Ascending aorta (tissue), 2 donors: ENCODE data around the gene CCDC7. TPM values are rescaled to one million over a fixed set of nuclear protein-coding genes. Genes with fewer than 3 reads are reported as not detected.

Experiments
- DNase-seq, 2 donors: peaks; one replicate each; pipeline ENCODE4 v3.0.0-alpha.2; 2019; ENCODE audit warnings: low spot score in 2 of 2
- H3K27ac ChIP-seq, 2 donors: fragments of 200-600 bp; sonication (generic); one replicate each; pipeline ENCODE4 v1.5.1; 2016 to 2017; ENCODE audit warnings: mild to moderate bottlenecking in 1 of 2
- H3K27me3 ChIP-seq: fragments of 200-600 bp; sonication (generic); one replicate; pipeline ENCODE4 v1.5.1; 2017
- H3K36me3 ChIP-seq, 2 donors: fragments of 200-600 bp; sonication (generic); one replicate each; pipeline ENCODE4 v1.5.1; 2016
- H3K4me1 ChIP-seq, 2 donors: fragments of 200-600 bp; sonication (generic); one replicate each; pipeline ENCODE4 v1.5.1; 2016 to 2017; ENCODE audit warnings: mild to moderate bottlenecking in 1 of 2
- H3K4me3 ChIP-seq, 2 donors: fragments of 200-600 bp; sonication (generic); one replicate each; pipeline ENCODE4 v1.5.1; 2016 to 2017; ENCODE audit warnings: mild to moderate bottlenecking in 1 of 2
- H3K9me3 ChIP-seq, 2 donors: fragments of 200-600 bp; sonication (generic); one replicate each; pipeline ENCODE4 v1.5.1; 2016
- intact Hi-C: fragments of 100-400 bp; cut with DNase I; formaldehyde crosslinking; loops from one replicate; pipeline ENCODE4 v1.15.1; 2023
- total RNA-seq: library from RNA; depleted of rRNA; stranded (reverse); fragments of >200 nt; gene quantifications from one replicate; pipeline ENCODE4 v1.1.0, GENCODE V29; 2016
- TF ChIP-seq, protein P1 (sequence below), 3 experiments: fragments of 200-600 bp in 2 of 3; fragments of 450-650 bp in 1 of 3; sonication (generic) in 2 of 3; IDR thresholded peaks; one replicate each; pipeline ENCODE4 v1.5.1; 2016 to 2019; ENCODE audit warnings: antibody characterized with exemption in 3 of 3, mild to moderate bottlenecking in 1 of 3, moderate library complexity in 1 of 3

The CCDC7 gene
- total RNA-seq, 1 donor from 2014 or later, result 56.9 TPM

DNA sequence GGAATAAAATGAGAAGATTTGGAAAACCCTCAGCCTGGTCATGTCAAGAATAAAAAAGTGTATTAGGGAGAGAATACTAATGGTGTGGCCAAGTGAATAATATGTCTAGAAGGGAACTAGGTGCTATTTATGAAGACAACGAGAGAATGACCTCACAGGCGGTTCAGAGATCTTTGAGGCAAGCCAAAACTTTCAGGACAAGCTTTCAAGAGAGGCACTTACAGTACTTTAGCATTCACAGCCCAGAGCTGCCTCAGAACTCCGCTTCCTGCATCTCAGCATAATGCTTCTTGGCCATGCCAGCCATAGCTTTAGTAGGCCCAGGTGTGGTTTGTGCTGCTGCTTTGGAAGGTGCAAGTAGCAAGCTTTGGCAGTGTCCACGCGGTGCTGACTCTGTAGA is 37.2 kb upstream of the CCDC7 start:
- Histone ChIP-seq H3K4me3 (no peak overlapping the region), H3K36me3 (no peaks in the 10 kb centered on the region), H3K27ac (no peak overlapping the region), H3K4me1 (peaks cover 0 to 16% of the 10 kb centered on the region in 2 donors), H3K9me3 (no peaks in the 10 kb centered on the region), H3K27me3 (no peaks in the 10 kb centered on the region)
- TF ChIP-seq, protein P1, sequence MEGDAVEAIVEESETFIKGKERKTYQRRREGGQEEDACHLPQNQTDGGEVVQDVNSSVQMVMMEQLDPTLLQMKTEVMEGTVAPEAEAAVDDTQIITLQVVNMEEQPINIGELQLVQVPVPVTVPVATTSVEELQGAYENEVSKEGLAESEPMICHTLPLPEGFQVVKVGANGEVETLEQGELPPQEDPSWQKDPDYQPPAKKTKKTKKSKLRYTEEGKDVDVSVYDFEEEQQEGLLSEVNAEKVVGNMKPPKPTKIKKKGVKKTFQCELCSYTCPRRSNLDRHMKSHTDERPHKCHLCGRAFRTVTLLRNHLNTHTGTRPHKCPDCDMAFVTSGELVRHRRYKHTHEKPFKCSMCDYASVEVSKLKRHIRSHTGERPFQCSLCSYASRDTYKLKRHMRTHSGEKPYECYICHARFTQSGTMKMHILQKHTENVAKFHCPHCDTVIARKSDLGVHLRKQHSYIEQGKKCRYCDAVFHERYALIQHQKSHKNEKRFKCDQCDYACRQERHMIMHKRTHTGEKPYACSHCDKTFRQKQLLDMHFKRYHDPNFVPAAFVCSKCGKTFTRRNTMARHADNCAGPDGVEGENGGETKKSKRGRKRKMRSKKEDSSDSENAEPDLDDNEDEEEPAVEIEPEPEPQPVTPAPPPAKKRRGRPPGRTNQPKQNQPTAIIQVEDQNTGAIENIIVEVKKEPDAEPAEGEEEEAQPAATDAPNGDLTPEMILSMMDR (IDR thresholded peaks at IDR 0.05), result no peak
- intact Hi-C loops, result no loop called here
- DNase-seq, result no peak

DNA sequence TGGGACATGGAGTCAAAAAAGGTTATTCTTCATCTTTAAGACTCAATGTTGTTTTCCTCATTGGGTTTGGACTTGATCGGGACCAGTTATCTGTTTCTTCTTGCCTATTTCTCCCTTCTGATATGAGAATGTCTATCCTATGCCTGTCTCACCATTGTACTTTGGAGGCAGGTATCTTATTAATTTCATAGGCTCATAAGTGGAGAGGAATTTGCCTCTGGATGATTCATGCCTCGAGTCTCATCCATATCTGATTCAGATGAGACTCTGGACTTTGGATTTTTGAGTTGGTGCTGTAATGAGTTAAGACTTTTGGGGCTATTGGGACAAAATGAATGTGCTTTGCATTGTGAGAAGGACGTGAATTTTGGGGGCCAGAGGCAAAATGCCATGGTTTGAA is 36.2 kb upstream of the CCDC7 start:
- Histone ChIP-seq H3K4me3 (no peak overlapping the region), H3K36me3 (no peaks in the 10 kb centered on the region), H3K4me1 (peaks cover 0 to 16% of the 10 kb centered on the region in 2 donors), H3K27me3 (no peaks in the 10 kb centered on the region), H3K9me3 (no peaks in the 10 kb centered on the region), H3K27ac (no peak overlapping the region)
- TF ChIP-seq, protein P1 (IDR thresholded peaks at IDR 0.05), result no peak
- intact Hi-C loops, result no loop called here
- DNase-seq, result no peak

- intact Hi-C loops, result no loop called here
- Histone ChIP-seq H3K4me1 (peaks cover 0 to 16% of the 10 kb centered on the region in 2 donors), H3K4me3 (no peak overlapping the region), H3K9me3 (no peaks in the 10 kb centered on the region), H3K27me3 (no peaks in the 10 kb centered on the region), H3K36me3 (no peaks in the 10 kb centered on the region), H3K27ac (no peak overlapping the region)
- no peak for DNase-seq
- TF ChIP-seq, protein P1 (IDR thresholded peaks at IDR 0.05), result no peak
Measured at GRCh38 chr10:32410569-32410968, 35.4 kb upstream of the CCDC7 start.

- Histone ChIP-seq H3K9me3 (no peaks in the 10 kb centered on the region), H3K27ac (no peak overlapping the region), H3K4me3 (no peak overlapping the region), H3K4me1 (peaks cover 0 to 16% of the 10 kb centered on the region in 2 donors), H3K36me3 (no peaks in the 10 kb centered on the region), H3K27me3 (no peaks in the 10 kb centered on the region)
- DNase-seq, result no peak
- TF ChIP-seq, protein P1 (IDR thresholded peaks at IDR 0.05), result no peak
- intact Hi-C loops, result no loop called here
Measured at GRCh38 chr10:32411797-32412498, 34.0 kb upstream of the CCDC7 start.

GRCh38 chr10:32412499-32412853 is 33.5 kb upstream of the CCDC7 start:
- TF ChIP-seq, protein P1 (IDR thresholded peaks at IDR 0.05), result no peak
- DNase-seq, result no peak
- Histone ChIP-seq H3K9me3 (no peaks in the 10 kb centered on the region), H3K27ac (no peak overlapping the region), H3K4me1 (peaks cover 0 to 16% of the 10 kb centered on the region in 2 donors), H3K27me3 (no peaks in the 10 kb centered on the region), H3K4me3 (no peak overlapping the region), H3K36me3 (no peaks in the 10 kb centered on the region)
- intact Hi-C loops, result no loop called here

- H3K36me3 ChIP-seq, result no peaks in the 10 kb centered on the region
- no peaks in the 10 kb centered on the region for H3K27me3 ChIP-seq
- intact Hi-C loops, result no loop called here
- no peak for DNase-seq
- no peaks in the 10 kb centered on the region for H3K9me3 ChIP-seq
- H3K4me3 ChIP-seq, result no peak overlapping the region
- no peak overlapping the region for H3K27ac ChIP-seq
- H3K4me1 ChIP-seq, result peaks cover 0 to 19% of the 10 kb centered on the region in 2 donors
- TF ChIP-seq, protein P1 (IDR thresholded peaks at IDR 0.05), result no peak
Measured at GRCh38 chr10:32413513-32413912, 32.4 kb upstream of the CCDC7 start.
